ENCODE results near the gene OTUD3.

DNA sequence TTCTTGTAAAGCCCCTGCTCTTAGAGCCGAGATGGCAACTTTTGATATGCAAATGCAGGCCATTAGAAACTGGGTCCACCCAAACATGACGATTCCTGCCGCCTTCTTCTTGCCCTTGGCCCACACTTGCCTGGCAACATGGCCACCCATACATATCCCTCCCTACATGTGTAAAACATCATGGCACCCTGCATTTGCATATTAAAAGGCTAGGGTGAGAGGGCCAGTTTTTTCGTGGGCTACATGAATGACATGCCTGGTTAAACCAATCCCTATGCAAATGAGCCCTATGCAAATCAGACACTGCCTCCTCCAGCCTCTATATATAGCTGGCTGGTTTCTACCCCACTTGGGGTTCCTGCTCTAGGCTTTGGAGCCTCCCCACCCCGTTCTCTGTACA is 78.4 kb downstream of the OTUD3 start:
- no peak for TF ChIP-seq EZH2 (IDR thresholded peaks at IDR 0.05; ENCODE audit: borderline replicate concordance, low read depth, low read length, poor library complexity, severe bottlenecking)
- TF ChIP-seq, protein P1, sequence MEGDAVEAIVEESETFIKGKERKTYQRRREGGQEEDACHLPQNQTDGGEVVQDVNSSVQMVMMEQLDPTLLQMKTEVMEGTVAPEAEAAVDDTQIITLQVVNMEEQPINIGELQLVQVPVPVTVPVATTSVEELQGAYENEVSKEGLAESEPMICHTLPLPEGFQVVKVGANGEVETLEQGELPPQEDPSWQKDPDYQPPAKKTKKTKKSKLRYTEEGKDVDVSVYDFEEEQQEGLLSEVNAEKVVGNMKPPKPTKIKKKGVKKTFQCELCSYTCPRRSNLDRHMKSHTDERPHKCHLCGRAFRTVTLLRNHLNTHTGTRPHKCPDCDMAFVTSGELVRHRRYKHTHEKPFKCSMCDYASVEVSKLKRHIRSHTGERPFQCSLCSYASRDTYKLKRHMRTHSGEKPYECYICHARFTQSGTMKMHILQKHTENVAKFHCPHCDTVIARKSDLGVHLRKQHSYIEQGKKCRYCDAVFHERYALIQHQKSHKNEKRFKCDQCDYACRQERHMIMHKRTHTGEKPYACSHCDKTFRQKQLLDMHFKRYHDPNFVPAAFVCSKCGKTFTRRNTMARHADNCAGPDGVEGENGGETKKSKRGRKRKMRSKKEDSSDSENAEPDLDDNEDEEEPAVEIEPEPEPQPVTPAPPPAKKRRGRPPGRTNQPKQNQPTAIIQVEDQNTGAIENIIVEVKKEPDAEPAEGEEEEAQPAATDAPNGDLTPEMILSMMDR (conservative IDR thresholded peaks at IDR 0.05; ENCODE audit: low read depth, low read length) = no peak

Data from A673 (cell line).